ENCODE data around the gene SHANK2. TPM values are rescaled to one million over a fixed set of nuclear protein-coding genes. Genes with fewer than 3 reads are reported as not detected.

The SHANK2 gene
- total RNA-seq, 1 experiment from 2014 or later = 23.8 TPM

- Histone ChIP-seq H2BK20ac (ENCODE audit: low read depth, low read length, poor library complexity, severe bottlenecking) (no peak overlapping the region), H3K56ac (ENCODE audit: insufficient read length, low read depth, low read length) (no peak overlapping the region), H2BK120ac (ENCODE audit: low read depth, low read length, poor library complexity, severe bottlenecking) (no peak overlapping the region), H2AFZ (ENCODE audit: low read length) (no peak overlapping the region), H2BK5ac (ENCODE audit: insufficient read length, low read length) (no peak overlapping the region), H3K4me2 (ENCODE audit: insufficient read depth, insufficient read length, low read length) (no peak overlapping the region), H3K27ac (ENCODE audit: insufficient read length, low read depth, low read length) (no peak overlapping the region), H3T11ph (ENCODE audit: low read length) (no peak overlapping the region), H3K4ac (ENCODE audit: low read depth, low read length) (no peak overlapping the region), H2AK5ac (ENCODE audit: insufficient read length, low read length) (no peak overlapping the region), H3K23me2 (ENCODE audit: insufficient read length, low read depth, low read length, poor library complexity, severe bottlenecking) (no peaks in the 10 kb centered on the region), H4K5ac (ENCODE audit: insufficient read length, low read depth, low read length) (no peak overlapping the region), H3K79me1 (ENCODE audit: insufficient read depth, low read depth, low read length, poor library complexity, severe bottlenecking) (peaks cover 9% of the 10 kb centered on the region), H4K8ac (replicated peaks; ENCODE audit: insufficient read length, low read depth, low read length) (no peak overlapping the region), H4K91ac (ENCODE audit: insufficient read length, low read depth, low read length) (no peak overlapping the region), H2BK12ac (ENCODE audit: insufficient read length, low read depth, low read length) (no peak overlapping the region), H3K27me3 (ENCODE audit: insufficient read depth, low read length) (no peaks in the 10 kb centered on the region), H4K20me1 (ENCODE audit: control insufficient read depth, insufficient read depth, insufficient read length) (no peaks in the 10 kb centered on the region), H3K79me2 (ENCODE audit: insufficient read depth, low read length) (peaks cover 23% of the 10 kb centered on the region; the same call in 1 of the 2 replicates), H3K4me1 (ENCODE audit: insufficient read depth, low read length) (peaks cover 2% of the 10 kb centered on the region; the same call in 1 of the 2 replicates), H3K14ac (ENCODE audit: insufficient read depth, low read length) (no peak overlapping the region), H3K23ac (ENCODE audit: insufficient read length, low read depth, low read length) (no peak overlapping the region), H3K18ac (ENCODE audit: insufficient read length, low read depth, low read length) (no peak overlapping the region), H3K9ac (ENCODE audit: extremely low read depth, insufficient read length, low read length) (no peak overlapping the region), H3K9me3 (ENCODE audit: control insufficient read depth, low read depth, low read length) (no peaks in the 10 kb centered on the region), H2BK15ac (ENCODE audit: low read depth, low read length) (no peak overlapping the region)
- WGBS (ENCODE audit: extremely low coverage, insufficient read length, low lambda C conversion rate) = no CpG with 5 or more reads among the region's 12 CpGs
- peaks cover 20 to 32% of the 10 kb centered on the region in 2 experiments for H3K4me1 Mint-ChIP-seq
- no peak overlapping the region; a peak in 1 of 7 replicates for H3K27ac Mint-ChIP-seq
- DNase-seq = peak; percentile 12
- H3K27me3 Mint-ChIP-seq (ENCODE audit: low read depth) = no peaks in the 10 kb centered on the region
- H3K9me3 Mint-ChIP-seq = no peaks in the 10 kb centered on the region
- TF ChIP-seq, protein P1, sequence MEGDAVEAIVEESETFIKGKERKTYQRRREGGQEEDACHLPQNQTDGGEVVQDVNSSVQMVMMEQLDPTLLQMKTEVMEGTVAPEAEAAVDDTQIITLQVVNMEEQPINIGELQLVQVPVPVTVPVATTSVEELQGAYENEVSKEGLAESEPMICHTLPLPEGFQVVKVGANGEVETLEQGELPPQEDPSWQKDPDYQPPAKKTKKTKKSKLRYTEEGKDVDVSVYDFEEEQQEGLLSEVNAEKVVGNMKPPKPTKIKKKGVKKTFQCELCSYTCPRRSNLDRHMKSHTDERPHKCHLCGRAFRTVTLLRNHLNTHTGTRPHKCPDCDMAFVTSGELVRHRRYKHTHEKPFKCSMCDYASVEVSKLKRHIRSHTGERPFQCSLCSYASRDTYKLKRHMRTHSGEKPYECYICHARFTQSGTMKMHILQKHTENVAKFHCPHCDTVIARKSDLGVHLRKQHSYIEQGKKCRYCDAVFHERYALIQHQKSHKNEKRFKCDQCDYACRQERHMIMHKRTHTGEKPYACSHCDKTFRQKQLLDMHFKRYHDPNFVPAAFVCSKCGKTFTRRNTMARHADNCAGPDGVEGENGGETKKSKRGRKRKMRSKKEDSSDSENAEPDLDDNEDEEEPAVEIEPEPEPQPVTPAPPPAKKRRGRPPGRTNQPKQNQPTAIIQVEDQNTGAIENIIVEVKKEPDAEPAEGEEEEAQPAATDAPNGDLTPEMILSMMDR (conservative IDR thresholded peaks at IDR 0.05) = no peak
- no peak overlapping the region for H3K4me3 Mint-ChIP-seq
- peaks cover 11 to 29% (median 16%) of the 10 kb centered on the region in 3 experiments; a peak in 6 of 7 replicates for H3K36me3 Mint-ChIP-seq (ENCODE audit: insufficient read depth in 1 of 3, low read depth in 3 of 3)
These were observed 15.4 kb downstream of the SHANK2 start for GRCh38 chr11:71236836-71237475.

Measured in H9 (cell line).